Measurements from ENCODE around the gene RLF. TPM values are rescaled to one million over a fixed set of nuclear protein-coding genes. Genes with fewer than 3 reads are reported as not detected.

The RLF gene
- total RNA-seq, 1 donor from 2014 or later: 15.4 TPM

DNA sequence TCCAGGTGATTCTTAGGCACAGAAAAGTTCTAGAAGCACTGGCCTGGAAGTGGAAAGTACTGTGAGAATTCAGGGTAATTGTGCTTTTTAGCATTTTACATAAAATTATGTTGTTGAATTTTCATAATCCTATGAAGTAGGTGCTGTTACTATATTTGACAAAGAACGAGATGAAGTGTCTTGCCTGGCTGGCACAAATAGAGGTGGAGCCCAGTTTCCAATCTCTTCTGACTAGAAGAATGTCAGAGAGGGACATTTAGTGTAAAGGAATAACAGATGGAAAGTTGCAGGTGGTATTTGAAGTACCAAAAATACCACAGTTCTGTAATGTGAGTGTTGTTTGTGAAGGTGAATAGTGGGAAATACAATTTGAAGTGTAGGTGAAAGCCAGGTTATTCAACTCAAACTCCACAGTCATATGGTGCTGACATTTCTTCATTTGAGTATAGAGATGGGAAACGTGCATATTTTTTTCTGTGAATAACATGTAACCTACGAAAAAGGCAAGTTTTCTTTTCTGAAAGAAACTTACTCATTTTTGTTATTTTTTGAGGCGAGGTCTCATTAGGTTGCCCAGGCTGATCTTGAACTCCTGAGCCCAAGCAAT lies 83.1 kb downstream of the RLF start:
- H3K9ac ChIP-seq (ENCODE audit: low read length): no peak overlapping the region
- H3K4me1 Mint-ChIP-seq (ENCODE audit: low read depth, unreplicated experiment): peaks cover 16% of the 10 kb centered on the region
- TF ChIP-seq CTCF (IDR thresholded peaks at IDR 0.05; ENCODE audit: insufficient read depth, low read depth, low read length) (no peak), EZH2 (IDR thresholded peaks at IDR 0.05; ENCODE audit: insufficient read depth, low read length) (no peak)
- no peak for FAIRE-seq
- H4K20me1 ChIP-seq (ENCODE audit: insufficient read depth, low read length): no peaks in the 10 kb centered on the region
- no peaks in the 10 kb centered on the region for H3K9me3 ChIP-seq (ENCODE audit: insufficient read depth, low read depth, low read length)
- no peak overlapping the region for H3K4me3 Mint-ChIP-seq (ENCODE audit: unreplicated experiment)
- no peak overlapping the region for H3K4me2 ChIP-seq (ENCODE audit: low read length)
- no peaks in the 10 kb centered on the region for H3K79me2 ChIP-seq (ENCODE audit: insufficient read depth, low read length)
- no peaks in the 10 kb centered on the region for H3K27me3 ChIP-seq (ENCODE audit: insufficient read depth, low read length)
- H3K27ac ChIP-seq (ENCODE audit: low read depth, low read length): no peak overlapping the region
- no peaks in the 10 kb centered on the region for H3K36me3 ChIP-seq (ENCODE audit: insufficient read depth, low read length)
- H3K4me3 ChIP-seq (ENCODE audit: insufficient read depth, low read depth, low read length): no peak overlapping the region
- H3K9me3 Mint-ChIP-seq (ENCODE audit: unreplicated experiment): peaks cover 2% of the 10 kb centered on the region
- no peak for DNase-seq (ENCODE audit: low read depth)
- no peak overlapping the region for H3K27ac Mint-ChIP-seq (ENCODE audit: unreplicated experiment)
- peaks cover 20% of the 10 kb centered on the region for H3K4me1 ChIP-seq (ENCODE audit: insufficient read depth, low read length)
- no peaks in the 10 kb centered on the region for H3K36me3 Mint-ChIP-seq (ENCODE audit: low read depth, unreplicated experiment)
- H2AFZ ChIP-seq (ENCODE audit: low read depth, low read length): no peak overlapping the region
- H3K27me3 Mint-ChIP-seq (ENCODE audit: low read depth, unreplicated experiment): no peaks in the 10 kb centered on the region

GRCh38 chr1:40245686-40246085 lies 84.5 kb downstream of the RLF start:
- no peak overlapping the region for H3K9ac ChIP-seq (ENCODE audit: low read length)
- peaks cover 20% of the 10 kb centered on the region for H3K4me1 ChIP-seq (ENCODE audit: insufficient read depth, low read length)
- H3K4me2 ChIP-seq (ENCODE audit: low read length): no peak overlapping the region
- TF ChIP-seq EZH2 (IDR thresholded peaks at IDR 0.05; ENCODE audit: insufficient read depth, low read length) (no peak), CTCF (IDR thresholded peaks at IDR 0.05; ENCODE audit: insufficient read depth, low read depth, low read length) (no peak)
- no peaks in the 10 kb centered on the region for H3K36me3 ChIP-seq (ENCODE audit: insufficient read depth, low read length)
- no peak overlapping the region for H3K4me3 Mint-ChIP-seq (ENCODE audit: unreplicated experiment)
- no peak overlapping the region for H2AFZ ChIP-seq (ENCODE audit: low read depth, low read length)
- H3K36me3 Mint-ChIP-seq (ENCODE audit: low read depth, unreplicated experiment): no peaks in the 10 kb centered on the region
- DNase-seq (ENCODE audit: low read depth): no peak
- no peaks in the 10 kb centered on the region for H4K20me1 ChIP-seq (ENCODE audit: insufficient read depth, low read length)
- peaks cover 13% of the 10 kb centered on the region for H3K4me1 Mint-ChIP-seq (ENCODE audit: low read depth, unreplicated experiment)
- no peaks in the 10 kb centered on the region for H3K27me3 Mint-ChIP-seq (ENCODE audit: low read depth, unreplicated experiment)
- H3K4me3 ChIP-seq (ENCODE audit: insufficient read depth, low read depth, low read length): no peak overlapping the region
- no peak overlapping the region for H3K27ac ChIP-seq (ENCODE audit: low read depth, low read length)
- H3K79me2 ChIP-seq (ENCODE audit: insufficient read depth, low read length): no peaks in the 10 kb centered on the region
- peaks cover 2% of the 10 kb centered on the region for H3K9me3 Mint-ChIP-seq (ENCODE audit: unreplicated experiment)
- no peaks in the 10 kb centered on the region for H3K27me3 ChIP-seq (ENCODE audit: insufficient read depth, low read length)
- H3K27ac Mint-ChIP-seq (ENCODE audit: unreplicated experiment): no peak overlapping the region
- H3K9me3 ChIP-seq (ENCODE audit: insufficient read depth, low read depth, low read length): no peaks in the 10 kb centered on the region
- no peak for FAIRE-seq

DNA sequence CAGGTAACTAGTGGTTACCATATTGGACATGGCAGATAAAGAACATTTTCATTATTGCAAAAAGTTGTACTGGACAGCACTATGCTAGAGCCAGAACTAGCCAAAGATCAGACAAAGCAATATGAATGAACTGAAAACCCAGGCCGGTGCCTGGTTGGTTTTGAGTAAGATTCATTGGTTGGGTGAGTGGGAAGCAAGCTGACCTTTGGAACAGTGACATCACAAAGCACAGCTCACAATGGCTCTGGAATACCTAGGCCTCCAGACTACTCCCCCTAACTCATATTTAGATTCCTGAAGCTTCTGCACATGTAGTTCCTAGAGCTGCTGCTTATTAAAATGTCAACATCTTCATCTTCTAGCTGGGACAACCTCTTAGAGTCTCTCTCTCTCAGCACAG lies 86.5 kb downstream of the RLF start, which contains the start of gene TMCO2:
TMCO2 (plus strand) TSS at position 283 of the 400 bp plus-strand sequence; CDS start at position 340, 57 bp downstream.
- Mint-ChIP-seq H3K27ac (ENCODE audit: unreplicated experiment) (no peak within 1 kb of the TSS), H3K36me3 (ENCODE audit: low read depth, unreplicated experiment) (no peaks in the 10 kb centered on the region), H3K9me3 (ENCODE audit: unreplicated experiment) (no peaks in the 10 kb centered on the region), H3K4me1 (ENCODE audit: low read depth, unreplicated experiment) (peaks cover 3% of the 10 kb centered on the region), H3K4me3 (ENCODE audit: unreplicated experiment) (no peak within 1 kb of the TSS), H3K27me3 (ENCODE audit: low read depth, unreplicated experiment) (no peaks in the 10 kb centered on the region)
- no peak for TF ChIP-seq CTCF (IDR thresholded peaks at IDR 0.05; ENCODE audit: insufficient read depth, low read depth, low read length)
- no peak for TF ChIP-seq EZH2 (IDR thresholded peaks at IDR 0.05; ENCODE audit: insufficient read depth, low read length)
- Histone ChIP-seq H3K4me2 (ENCODE audit: low read length) (no peak within 1 kb of the TSS), H3K9ac (ENCODE audit: low read length) (no peak within 1 kb of the TSS), H2AFZ (ENCODE audit: low read depth, low read length) (no peak within 1 kb of the TSS), H3K36me3 (ENCODE audit: insufficient read depth, low read length) (no peaks in the 10 kb centered on the region), H3K9me3 (ENCODE audit: insufficient read depth, low read depth, low read length) (no peaks in the 10 kb centered on the region), H3K27me3 (ENCODE audit: insufficient read depth, low read length) (no peaks in the 10 kb centered on the region), H3K27ac (ENCODE audit: low read depth, low read length) (no peak within 1 kb of the TSS), H3K4me3 (ENCODE audit: insufficient read depth, low read depth, low read length) (no peak within 1 kb of the TSS), H3K79me2 (ENCODE audit: insufficient read depth, low read length) (no peaks in the 10 kb centered on the region), H4K20me1 (ENCODE audit: insufficient read depth, low read length) (no peaks in the 10 kb centered on the region), H3K4me1 (ENCODE audit: insufficient read depth, low read length) (peaks cover 6% of the 10 kb centered on the region)
- DNase-seq (ENCODE audit: low read depth) (no peak), FAIRE-seq (no peak)
